ENCODE results near the gene KLC1. TPM values are rescaled to one million over a fixed set of nuclear protein-coding genes. Genes with fewer than 3 reads are reported as not detected.
A peak's percentile ranks its signal among the peaks of the same experiment; 100 is the strongest.

Gene KLC1
- total RNA-seq, 2 experiments from 2014 or later: 88.0 to 88.6 TPM

DNA sequence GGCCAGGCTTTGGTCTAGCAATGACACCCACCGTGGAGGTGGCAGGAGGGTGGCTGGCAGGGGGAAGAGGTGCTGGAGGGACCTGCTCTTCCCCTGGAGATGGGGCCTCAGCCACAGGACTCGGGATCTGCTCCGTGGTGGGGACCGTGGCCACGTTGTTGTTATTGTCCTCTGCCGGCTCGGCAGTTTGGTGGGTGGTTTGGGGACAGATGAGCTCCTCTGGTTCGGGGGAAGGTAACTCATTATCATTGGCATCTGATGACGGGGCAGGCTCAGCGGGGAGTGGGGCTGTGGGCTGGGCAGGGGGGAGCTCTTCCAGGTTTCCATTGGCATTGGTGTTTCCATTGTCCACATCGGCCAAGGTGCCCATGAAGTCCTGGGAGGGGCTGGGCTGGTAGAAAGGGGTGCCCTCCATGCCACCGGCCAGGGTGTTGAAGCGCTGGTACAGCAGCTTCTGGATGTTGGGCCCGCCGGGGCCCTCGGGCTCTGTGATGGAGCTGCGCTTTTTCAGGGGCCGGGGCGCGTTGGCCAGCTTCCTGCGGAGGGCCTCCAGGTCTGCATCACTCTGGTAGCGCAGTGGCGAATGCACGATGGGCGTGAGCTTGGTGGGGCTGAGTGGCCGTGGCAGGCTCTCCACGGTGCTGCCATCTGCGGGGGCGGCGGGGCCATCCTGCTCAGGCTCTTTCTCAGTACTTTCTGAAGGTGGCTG is 110.9 kb downstream of the KLC1 start:
- Mint-ChIP-seq H3K27me3 (no peaks in the 10 kb centered on the region), H3K9me3 (no peaks in the 10 kb centered on the region), H3K36me3 (no peaks in the 10 kb centered on the region)

DNA sequence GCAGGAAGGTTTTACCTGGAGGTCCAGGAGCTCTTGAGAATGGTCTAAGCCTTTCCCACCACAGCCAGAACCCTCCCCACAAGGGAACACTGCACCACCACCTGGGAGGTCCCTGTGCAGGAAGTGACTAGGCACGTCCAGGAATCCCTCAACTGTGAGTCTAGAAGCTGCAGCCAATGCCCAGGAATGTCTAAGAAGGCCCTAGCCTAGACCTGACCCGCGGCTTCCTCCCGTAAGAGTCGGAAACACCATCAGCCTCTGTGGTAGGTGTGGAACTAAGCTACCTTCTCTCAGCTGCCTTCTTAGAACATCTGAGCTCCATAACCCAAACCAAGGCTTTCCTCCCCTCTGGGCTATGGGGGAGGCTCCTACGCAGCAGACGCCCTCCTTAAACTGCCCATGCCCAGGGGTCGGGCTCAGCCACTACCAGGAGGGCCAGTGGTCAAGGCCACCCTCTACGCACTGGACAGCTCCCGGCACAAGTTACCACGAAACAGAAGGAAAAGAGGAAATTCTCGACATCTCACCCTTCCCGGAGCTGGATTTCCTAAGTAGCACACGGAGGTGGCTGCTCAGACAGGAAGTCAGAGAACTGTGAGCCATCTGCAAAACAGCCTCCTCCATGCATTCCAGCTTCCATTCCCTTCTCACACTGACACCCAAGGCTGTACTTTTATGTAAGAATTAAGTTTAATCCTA is 112.1 kb downstream of the KLC1 start:
- Mint-ChIP-seq H3K4me3 (no peak overlapping the region), H3K27me3 (no peaks in the 10 kb centered on the region), H3K4me1 (no peaks in the 10 kb centered on the region), H3K36me3 (no peaks in the 10 kb centered on the region), H3K9me3 (no peaks in the 10 kb centered on the region), H3K27ac (no peak overlapping the region)
- no peak for DNase-seq

More for the DNA sequence above, 110.9 kb downstream of the KLC1 start:
- no peak for DNase-seq
- H3K27ac Mint-ChIP-seq: no peak overlapping the region
- no peaks in the 10 kb centered on the region for H3K4me1 Mint-ChIP-seq
- H3K4me3 Mint-ChIP-seq: no peak overlapping the region

- Mint-ChIP-seq H3K4me1 (no peaks in the 10 kb centered on the region), H3K27me3 (no peaks in the 10 kb centered on the region), H3K36me3 (no peaks in the 10 kb centered on the region), H3K9me3 (no peaks in the 10 kb centered on the region), H3K27ac (no peak overlapping the region), H3K4me3 (no peak overlapping the region)
- no peak for DNase-seq
Measured at GRCh38 chr14:103741876-103742275, 112.9 kb downstream of the KLC1 start.

GRCh38 chr14:103742499-103743255 is 113.7 kb downstream of the KLC1 start:
- Mint-ChIP-seq H3K9me3 (no peaks in the 10 kb centered on the region), H3K27ac (no peak overlapping the region), H3K4me1 (no peaks in the 10 kb centered on the region), H3K27me3 (no peaks in the 10 kb centered on the region), H3K4me3 (no peak overlapping the region), H3K36me3 (no peaks in the 10 kb centered on the region)
- no peak for DNase-seq

- Mint-ChIP-seq H3K9me3 (no peaks in the 10 kb centered on the region), H3K4me1 (peaks cover 9% of the 10 kb centered on the region), H3K36me3 (peaks cover 2% of the 10 kb centered on the region), H3K27ac (no peak overlapping the region), H3K4me3 (no peak overlapping the region), H3K27me3 (no peaks in the 10 kb centered on the region)
- no peak for DNase-seq
Measured at GRCh38 chr14:103743691-103744090, 114.7 kb downstream of the KLC1 start.

GRCh38 chr14:103744621-103745395 is 115.8 kb downstream of the KLC1 start:
- peaks cover 14% of the 10 kb centered on the region for H3K4me1 Mint-ChIP-seq
- H3K27me3 Mint-ChIP-seq: no peaks in the 10 kb centered on the region
- H3K27ac Mint-ChIP-seq: no peak overlapping the region
- no peaks in the 10 kb centered on the region for H3K9me3 Mint-ChIP-seq
- H3K36me3 Mint-ChIP-seq: peaks cover 5% of the 10 kb centered on the region
- no peak overlapping the region for H3K4me3 Mint-ChIP-seq
- no peak for DNase-seq

DNA sequence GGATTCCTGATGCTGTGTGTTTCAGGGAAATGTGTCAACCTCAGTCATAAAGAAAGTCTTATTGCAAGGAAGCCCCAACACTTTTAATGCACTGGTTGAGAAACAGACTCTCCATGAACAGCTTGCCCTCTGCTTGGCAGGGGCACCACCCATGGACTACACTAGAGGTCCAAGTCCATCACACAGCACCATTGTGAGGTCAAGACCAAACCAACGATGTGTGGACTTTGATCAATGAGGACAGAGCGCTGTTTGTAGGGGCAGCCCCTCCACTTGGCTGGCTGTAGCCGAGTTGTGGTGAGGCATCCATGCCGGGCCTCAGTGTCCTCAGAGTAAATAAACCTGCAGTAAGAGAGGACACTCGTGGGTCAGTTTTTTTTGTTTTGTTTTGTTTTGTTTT is 116.4 kb downstream of the KLC1 start:
- Mint-ChIP-seq H3K4me3 (no peak overlapping the region), H3K27ac (no peak overlapping the region), H3K27me3 (no peaks in the 10 kb centered on the region), H3K9me3 (no peaks in the 10 kb centered on the region), H3K36me3 (peaks cover 5% of the 10 kb centered on the region), H3K4me1 (peaks cover 14% of the 10 kb centered on the region)
- DNase-seq: no peak

DNA sequence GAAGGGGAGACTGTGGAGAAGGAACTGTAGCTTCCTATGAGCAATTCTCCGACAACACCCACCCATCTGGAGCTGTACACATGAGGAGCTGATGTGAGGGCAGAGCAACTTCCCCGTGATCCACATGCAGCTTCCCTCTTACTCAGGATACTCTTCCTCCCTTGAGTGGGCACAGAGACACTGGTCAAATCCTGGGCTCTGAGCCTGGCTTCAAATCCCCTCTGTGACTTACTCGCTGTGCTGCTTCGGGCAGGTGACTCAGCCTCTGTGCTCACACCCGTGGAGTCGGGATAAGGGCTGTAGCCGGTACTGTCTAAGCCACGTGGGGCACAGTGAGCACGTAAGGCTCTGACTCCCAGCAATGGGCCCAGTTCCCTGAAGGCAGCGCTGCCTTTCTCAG is 117.7 kb downstream of the KLC1 start:
- no peak overlapping the region for H3K4me3 Mint-ChIP-seq
- peaks cover 14% of the 10 kb centered on the region for H3K4me1 Mint-ChIP-seq
- no peaks in the 10 kb centered on the region for H3K9me3 Mint-ChIP-seq
- no peak overlapping the region for H3K27ac Mint-ChIP-seq
- no peak for DNase-seq
- H3K36me3 Mint-ChIP-seq: peaks cover 5% of the 10 kb centered on the region
- H3K27me3 Mint-ChIP-seq: no peaks in the 10 kb centered on the region

GRCh38 chr14:103748534-103748857 is 119.5 kb downstream of the KLC1 start:
- no peaks in the 10 kb centered on the region for H3K9me3 Mint-ChIP-seq
- H3K4me3 Mint-ChIP-seq: peak overlapping the region; percentile 56

DNA sequence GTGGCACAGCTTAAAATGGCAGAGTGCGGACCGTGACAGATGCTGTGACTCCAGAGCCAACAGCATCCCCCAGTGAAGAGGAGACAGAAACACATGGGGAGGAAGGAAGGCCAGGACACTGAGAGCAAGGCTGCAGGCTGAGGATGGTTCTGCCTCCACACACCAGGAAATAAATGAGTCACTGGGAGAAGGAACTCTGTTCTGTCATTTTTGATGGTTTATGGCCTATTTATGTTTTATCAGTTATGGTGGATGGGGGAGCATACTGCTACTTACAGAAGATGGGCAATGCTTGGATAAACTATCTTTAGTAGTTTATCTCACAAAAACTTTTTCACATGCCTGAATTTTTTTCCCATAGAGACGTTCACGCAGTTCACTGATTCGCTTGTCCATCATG is 120.4 kb downstream of the KLC1 start:
- no peak for DNase-seq
- Mint-ChIP-seq H3K27ac (peak overlapping the region; percentile 65), H3K27me3 (no peaks in the 10 kb centered on the region), H3K9me3 (no peaks in the 10 kb centered on the region), H3K36me3 (peaks cover 5% of the 10 kb centered on the region), H3K4me1 (peaks cover 14% of the 10 kb centered on the region), H3K4me3 (peak overlapping the region; percentile 1)

More at GRCh38 chr14:103748534-103748857, 119.5 kb downstream of the KLC1 start:
- peak overlapping the region; percentile 78 for H3K27ac Mint-ChIP-seq
- peaks cover 5% of the 10 kb centered on the region for H3K36me3 Mint-ChIP-seq
- peak; percentile 68 for DNase-seq
- no peaks in the 10 kb centered on the region for H3K27me3 Mint-ChIP-seq
- peaks cover 14% of the 10 kb centered on the region for H3K4me1 Mint-ChIP-seq

GRCh38 chr14:103749860-103750259 is 120.8 kb downstream of the KLC1 start:
- no peak overlapping the region for H3K27ac Mint-ChIP-seq
- no peak for DNase-seq
- no peak overlapping the region for H3K4me3 Mint-ChIP-seq
- peaks cover 14% of the 10 kb centered on the region for H3K4me1 Mint-ChIP-seq
- no peaks in the 10 kb centered on the region for H3K9me3 Mint-ChIP-seq
- peaks cover 5% of the 10 kb centered on the region for H3K36me3 Mint-ChIP-seq
- no peaks in the 10 kb centered on the region for H3K27me3 Mint-ChIP-seq

Other genes with a start within 250 kb of the KLC1 start
- gene MARK3, start 243.8 kb upstream of the KLC1 start, total RNA-seq: 10 to 100 TPM; 71.0 to 74.3 TPM
- gene CKB, start 106.4 kb upstream of the KLC1 start, total RNA-seq: 1 to 10 TPM; 3.1 to 3.3 TPM
- 10 to 100 TPM; 20.6 to 22.1 TPM for gene TRMT61A, start 100.0 kb upstream of the KLC1 start, total RNA-seq
- 10 to 100 TPM; 36.3 to 38.9 TPM for gene BAG5, start 66.6 kb upstream of the KLC1 start, total RNA-seq
- gene COA8, start 66.3 kb upstream of the KLC1 start, total RNA-seq: 10 to 100 TPM; 42.9 to 44.2 TPM
- 10 to 100 TPM; 57.8 to 65.0 TPM for gene XRCC3, start 86.2 kb downstream of the KLC1 start, total RNA-seq
- 1 to 10 TPM; 8.0 to 8.9 TPM for gene ZFYVE21, start 86.6 kb downstream of the KLC1 start, total RNA-seq
- 1 to 10 TPM; 8.5 to 9.8 TPM for gene PPP1R13B, start 218.4 kb downstream of the KLC1 start, total RNA-seq